ENCODE results near the gene NEIL3.

Gene NEIL3

GRCh38 chr4:177309522-177310371 lies at the start of gene NEIL3:
TSS of gene NEIL3 (plus strand) at chr4:177309874. CDS start at chr4:177309954, 80 bp downstream.
- DNase-seq = peak; percentile 95

- no peak for DNase-seq
These were observed 45.9 kb upstream of the NEIL3 start for GRCh38 chr4:177263818-177264217.

- no peak for DNase-seq
These were observed 44.8 kb upstream of the NEIL3 start for GRCh38 chr4:177264788-177265422.

DNA sequence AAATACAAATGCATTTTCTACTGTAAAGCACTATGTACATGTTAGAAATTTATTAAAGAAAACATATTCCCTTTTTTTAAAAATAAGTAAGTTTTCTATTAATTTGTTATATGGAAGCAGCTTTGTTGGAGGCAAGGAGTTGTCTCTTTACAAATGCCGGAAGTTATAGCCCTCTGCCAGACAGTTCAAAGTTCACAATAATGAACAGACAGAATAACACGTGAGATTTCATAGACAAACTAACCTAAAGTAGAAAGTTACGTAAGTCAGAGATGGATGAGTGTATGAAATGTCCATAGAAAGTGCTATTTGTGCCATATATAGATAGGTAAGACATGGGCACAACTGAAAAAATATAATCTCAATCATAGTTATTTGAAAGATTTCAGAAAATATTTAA lies 43.9 kb upstream of the NEIL3 start:
- no peak for DNase-seq

- DNase-seq = no peak
These were observed 43.2 kb upstream of the NEIL3 start for GRCh38 chr4:177266506-177266905.

DNA sequence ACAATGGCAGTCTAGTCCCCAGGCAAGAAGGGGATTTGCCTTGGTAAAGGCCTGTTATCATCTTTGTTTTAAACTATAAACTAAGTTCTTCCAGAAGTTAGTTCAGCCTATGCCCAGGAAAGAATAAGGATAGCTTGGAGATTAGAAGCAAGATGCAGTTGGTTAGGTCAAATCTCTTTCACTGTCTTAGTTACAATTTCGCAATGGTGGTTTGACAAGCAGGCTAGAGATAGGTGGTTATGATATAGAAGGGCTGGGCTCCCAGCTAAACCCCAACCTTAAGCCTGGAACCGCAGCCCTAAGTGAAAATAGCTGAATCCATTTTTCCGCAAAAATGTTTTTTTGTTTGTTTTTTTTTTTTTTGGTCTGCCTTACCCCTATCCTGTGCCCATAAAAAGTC lies 41.8 kb upstream of the NEIL3 start:
- no peak for DNase-seq

- DNase-seq = no peak
These were observed 38.6 kb upstream of the NEIL3 start for GRCh38 chr4:177271091-177271490.

DNA sequence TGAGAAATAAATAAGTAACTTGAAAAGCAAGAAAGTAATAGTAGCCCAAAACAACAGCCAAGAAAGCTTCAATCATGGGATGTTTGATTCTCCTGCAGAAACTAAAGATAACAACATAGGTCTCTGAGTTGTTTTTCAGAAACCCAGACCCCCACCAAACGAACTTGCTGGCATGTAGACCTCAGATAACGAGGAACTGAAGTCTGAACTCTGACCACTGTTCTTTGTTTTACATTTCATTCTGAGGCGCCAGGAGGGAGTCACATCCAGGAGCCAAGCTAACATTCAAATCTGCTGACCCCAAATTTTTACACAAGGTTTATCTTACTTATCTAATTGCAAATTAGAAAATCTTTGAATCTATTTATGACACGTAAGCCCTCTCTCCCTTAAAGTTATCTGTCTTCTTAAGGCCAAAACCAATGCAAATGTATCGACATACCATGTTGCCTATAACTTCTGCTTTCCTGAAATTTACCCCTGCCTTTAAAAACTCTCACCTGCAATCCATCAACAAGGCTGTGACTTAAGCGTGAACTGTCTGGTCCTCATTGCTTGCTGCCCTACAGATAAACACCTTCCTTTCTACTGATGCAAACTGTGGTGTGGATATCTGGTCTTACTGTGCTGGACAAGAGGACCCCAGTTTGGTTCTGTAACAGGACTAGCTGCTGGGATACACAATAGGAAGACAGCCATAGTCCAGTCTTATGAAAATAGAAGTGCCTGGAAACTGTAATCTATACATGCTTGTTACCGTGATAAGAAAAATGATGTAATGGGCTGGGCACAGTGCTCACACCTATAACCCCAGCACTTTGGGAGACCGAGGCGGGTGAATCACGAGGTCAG lies 37.5 kb upstream of the NEIL3 start:
- no peak for DNase-seq

GRCh38 chr4:177275999-177276398 lies 33.7 kb upstream of the NEIL3 start:
- no peak for DNase-seq

DNA sequence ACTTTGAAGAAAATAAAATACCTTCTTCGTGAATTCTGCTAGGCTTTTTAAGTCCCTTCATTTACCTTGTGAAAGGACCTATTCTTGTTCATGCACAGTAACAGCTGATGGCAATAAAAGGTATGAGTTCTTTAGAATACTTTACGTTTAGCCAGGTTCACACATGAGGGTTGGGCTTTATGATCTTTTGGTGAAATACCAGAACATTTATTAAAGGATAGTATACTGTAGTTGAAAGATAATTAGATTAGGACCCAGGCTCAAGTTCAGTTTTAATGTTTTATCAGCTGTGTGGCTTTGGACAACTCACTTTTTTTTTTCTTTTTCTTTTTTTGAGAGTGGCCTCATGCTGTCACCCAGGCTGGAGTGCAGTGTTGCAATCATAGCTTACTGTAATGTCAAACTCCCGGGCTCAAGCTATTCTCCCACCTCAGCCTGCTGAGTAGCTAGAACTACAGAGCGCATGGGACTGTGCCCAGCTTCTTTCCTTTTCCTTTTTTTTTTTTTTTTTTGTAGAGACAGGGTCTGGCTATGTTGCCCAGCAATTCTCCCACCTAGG lies 28.2 kb upstream of the NEIL3 start:
- DNase-seq = no peak

GRCh38 chr4:177282284-177282835 lies 27.3 kb upstream of the NEIL3 start:
- no peak for DNase-seq

GRCh38 chr4:177283167-177283566 lies 26.5 kb upstream of the NEIL3 start:
- no peak for DNase-seq

- no peak for DNase-seq
These were observed 23.7 kb upstream of the NEIL3 start for GRCh38 chr4:177285953-177286352.

DNA sequence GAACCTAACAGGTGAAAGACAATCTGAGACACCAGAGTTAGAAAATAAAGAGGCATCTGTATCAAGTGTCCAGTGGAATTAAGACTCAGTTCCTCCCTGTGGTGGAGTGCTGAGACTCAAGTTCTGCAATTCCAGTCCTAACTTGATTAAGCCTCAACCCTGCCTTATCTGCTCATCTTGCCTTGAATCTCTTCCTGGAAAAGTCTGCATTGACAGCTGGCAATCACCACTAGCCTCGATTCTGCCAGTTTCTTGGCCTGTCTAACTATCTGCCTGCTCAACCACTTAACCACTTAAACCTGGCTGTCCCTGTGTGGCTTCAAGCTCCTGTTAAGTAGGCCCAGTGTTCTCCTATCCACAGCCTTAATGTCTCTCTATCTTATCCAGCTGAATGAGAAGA lies 22.4 kb upstream of the NEIL3 start:
- DNase-seq = no peak

DNA sequence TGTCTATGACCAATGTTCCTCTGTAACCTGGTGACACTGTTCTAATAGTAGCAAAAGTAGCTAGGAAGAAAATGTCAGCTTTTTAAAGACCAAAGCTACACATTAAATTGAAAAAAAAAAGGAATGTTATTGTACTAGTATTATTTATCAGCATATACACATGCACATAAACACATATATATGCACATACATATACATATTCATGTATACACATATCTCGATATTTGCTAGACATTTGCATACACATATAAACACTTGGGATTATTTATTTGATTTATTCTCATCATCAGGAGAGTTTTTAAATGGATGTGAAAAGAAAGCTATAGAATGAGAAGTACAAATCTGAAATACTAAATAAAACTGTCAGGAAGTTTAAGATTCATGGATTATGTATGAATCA lies 21.3 kb upstream of the NEIL3 start:
- DNase-seq = no peak

GRCh38 chr4:177290780-177291179 lies 18.9 kb upstream of the NEIL3 start:
- no peak for DNase-seq

- DNase-seq = no peak
These were observed 17.5 kb upstream of the NEIL3 start for GRCh38 chr4:177292171-177292570.

DNA sequence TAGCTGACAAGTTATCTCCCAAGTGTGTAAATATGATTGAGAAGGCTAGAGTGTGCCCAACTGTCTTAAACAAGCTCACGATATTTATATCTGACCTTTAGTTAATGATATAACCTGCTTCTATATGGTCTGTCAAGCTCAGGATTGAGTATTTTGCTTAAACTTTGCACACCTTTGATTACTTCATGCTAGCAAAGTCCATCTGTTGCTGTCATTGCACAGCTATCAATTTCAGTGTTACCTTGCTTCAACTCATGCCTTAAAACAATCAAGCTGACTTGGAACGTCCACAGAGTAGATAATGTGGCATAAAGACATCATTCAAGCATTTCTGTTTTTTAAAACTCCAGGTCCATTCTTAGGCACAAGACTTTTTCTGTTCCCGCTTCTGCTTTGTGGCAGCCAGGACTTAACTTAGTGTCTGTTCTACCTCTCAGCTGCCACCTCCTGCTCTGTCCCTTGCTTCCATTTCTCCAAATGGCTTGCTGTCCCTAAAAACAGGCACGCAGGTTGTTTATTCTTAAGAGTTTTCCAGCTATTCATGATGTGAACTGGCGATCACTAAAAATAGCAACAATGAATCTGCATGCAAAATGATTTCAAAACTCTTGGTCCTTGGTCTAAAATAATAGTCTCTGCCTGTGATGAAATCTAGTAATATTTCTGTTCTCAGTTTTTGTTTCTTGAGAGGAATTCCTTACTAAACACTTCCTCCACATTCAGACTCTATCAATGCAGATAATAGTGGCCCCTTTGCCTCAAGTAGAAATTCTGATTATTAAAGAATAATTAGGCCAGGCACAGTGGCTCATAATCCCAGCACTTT lies 16.3 kb upstream of the NEIL3 start:
- DNase-seq = no peak

DNA sequence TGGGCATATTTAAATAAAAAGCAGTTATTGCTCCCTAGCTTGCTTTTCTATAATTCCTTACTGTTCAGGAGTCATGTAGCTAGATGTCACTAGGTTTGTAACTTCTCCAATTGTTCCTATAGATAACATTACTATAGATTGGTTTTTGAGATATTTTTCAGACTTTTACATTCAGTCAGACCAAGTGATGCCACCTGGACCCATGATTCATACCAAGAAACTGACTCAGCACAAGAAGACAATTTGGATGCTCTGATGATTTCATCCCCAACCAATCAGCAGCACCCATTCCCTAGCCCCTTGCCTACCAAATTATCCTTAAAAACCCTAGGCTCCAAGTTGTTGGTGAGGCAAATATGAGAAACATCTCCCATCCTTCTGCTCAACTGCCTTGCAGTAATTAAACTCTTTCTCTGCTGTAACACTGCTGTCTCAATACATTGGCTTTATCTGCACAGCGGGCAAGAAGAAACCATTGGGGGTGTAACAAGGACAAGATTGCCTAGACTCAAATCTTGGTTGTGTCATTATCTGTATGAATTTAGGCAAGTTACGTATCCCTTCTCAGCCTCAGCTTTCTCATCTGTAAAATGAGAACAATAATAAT lies 11.8 kb upstream of the NEIL3 start:
- DNase-seq = no peak

GRCh38 chr4:177301126-177301639 lies 8.5 kb upstream of the NEIL3 start:
- DNase-seq = no peak

GRCh38 chr4:177302371-177303100 lies 7.1 kb upstream of the NEIL3 start:
- no peak for DNase-seq

Measured in CD4-positive, alpha-beta T cell treated with Interleukin-17A for 1 hour (primary cell).